Esophagus (tissue), 2 donors: ENCODE results near the gene NSF. TPM values are rescaled to one million over a fixed set of nuclear protein-coding genes. Genes with fewer than 3 reads are reported as not detected.
"Not testable (repeated sequence)": the region's sequence is repeated elsewhere in the genome, so short reads cannot be mapped to it uniquely, and the experiment has no call there.

Experiments
- H3K27ac ChIP-seq, 2 donors: one replicate each; pipeline ENCODE4 v1.5.1; 2013; ENCODE audit warnings: low read depth in 2 of 2, mild to moderate bottlenecking in 2 of 2, inconsistent platforms in 1 of 2, low read length in 1 of 2, moderate library complexity in 1 of 2
- H3K27me3 ChIP-seq, 2 donors: one replicate each; pipeline ENCODE4 v1.6.1; 2013; ENCODE audit warnings: low read length in 2 of 2, control low read depth in 1 of 2, mild to moderate bottlenecking in 1 of 2; ENCODE audit not compliant: insufficient read depth in 2 of 2, control insufficient read depth in 1 of 2
- H3K36me3 ChIP-seq, 2 donors: one replicate each; pipeline ENCODE4 v1.6.1; 2013; ENCODE audit warnings: low read length in 1 of 2; ENCODE audit not compliant: control insufficient read depth in 2 of 2, insufficient read depth in 2 of 2
- H3K4me1 ChIP-seq, 2 donors: one replicate each; pipeline ENCODE4 v1.6.1; 2013; ENCODE audit warnings: low read length in 1 of 2; ENCODE audit not compliant: control insufficient read depth in 2 of 2, insufficient read depth in 2 of 2
- H3K4me3 ChIP-seq, 2 donors: one replicate each; pipeline ENCODE4 v1.5.1; 2013; ENCODE audit warnings: low read length in 2 of 2, mild to moderate bottlenecking in 2 of 2, low read depth in 1 of 2, moderate library complexity in 1 of 2
- H3K9me3 ChIP-seq, 2 donors: one replicate each; pipeline ENCODE4 v1.6.1; 2013; ENCODE audit warnings: mild to moderate bottlenecking in 2 of 2, low read depth in 1 of 2, low read length in 1 of 2, moderate library complexity in 1 of 2; ENCODE audit not compliant: control insufficient read depth in 2 of 2, insufficient read depth in 1 of 2
- WGBS, 2 donors: extraction: QIAGEN DNeasy Blood & Tissue Kit; methylation state at CpG; one replicate each; pipeline ENCODE4 v1.1.7; 2013; 5-methylcytosine and 5-hydroxymethylcytosine counted together
- polyA plus RNA-seq, 2 donors: library from polyadenylated mRNA; stranded (reverse); fragments of 200-250 nt; gene quantifications; one replicate each; pipeline ENCODE4 v1.2.3, GENCODE V29; 2013
- donor health status: healthy with polysubstance abuse.
- donor health status: Bipolar disorder and iron deficiency.

NSF gene
- polyA plus RNA-seq, 2 donors: 9.0 to 16.4 TPM

DNA sequence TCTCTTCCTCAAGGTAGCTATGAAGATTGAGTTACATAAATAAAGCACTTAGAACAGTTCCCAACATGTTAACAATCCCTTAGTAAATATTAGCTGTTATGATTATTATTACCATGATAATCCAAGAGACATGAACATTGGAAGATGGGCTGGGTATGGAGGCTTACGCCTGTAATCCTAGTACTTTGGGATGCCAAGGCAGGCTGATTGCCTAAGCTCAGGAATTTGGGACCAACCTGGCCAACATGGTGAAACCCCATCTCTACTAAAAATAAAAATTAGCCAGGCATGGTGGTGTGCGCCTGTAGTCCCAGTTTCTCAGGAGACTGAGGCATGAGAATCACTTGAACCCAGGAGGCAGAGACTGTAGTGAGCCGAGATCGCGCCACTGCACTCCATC is 34.3 kb downstream of the NSF start:
- no CpG with 5 or more reads among the region's 5 CpGs for WGBS, 2 donors
- H3K4me3 ChIP-seq: not testable (repeated sequence)

DNA sequence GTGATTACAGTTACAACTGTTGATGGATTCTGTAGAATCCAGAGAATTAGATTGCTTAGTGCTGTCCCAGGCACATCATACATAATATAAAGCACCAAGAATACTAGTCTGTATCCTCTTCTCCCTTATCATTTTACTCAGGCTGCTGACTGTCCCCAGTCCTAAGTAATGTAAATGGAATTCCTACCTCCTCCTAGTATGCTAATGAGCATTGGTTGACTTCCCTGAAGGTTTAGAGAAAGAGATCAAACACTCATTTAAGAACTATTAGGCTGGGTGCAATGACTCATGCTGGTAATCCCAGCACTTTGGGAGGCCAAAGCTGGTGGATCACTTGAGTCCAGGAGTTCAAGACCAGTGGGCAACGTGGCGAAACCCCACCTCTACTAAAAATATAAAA is 37.0 kb downstream of the NSF start:
- not testable (repeated sequence) for H3K27me3 ChIP-seq, H3K27ac ChIP-seq, H3K9me3 ChIP-seq, H3K4me1 ChIP-seq, H3K4me3 ChIP-seq, H3K36me3 ChIP-seq
- no CpG with 5 or more reads among the region's 2 CpGs for WGBS, 2 donors

More for the DNA sequence above, 34.3 kb downstream of the NSF start:
- H3K36me3 ChIP-seq, H3K4me1 ChIP-seq, H3K27ac ChIP-seq, H3K9me3 ChIP-seq, H3K27me3 ChIP-seq: not testable (repeated sequence)

DNA sequence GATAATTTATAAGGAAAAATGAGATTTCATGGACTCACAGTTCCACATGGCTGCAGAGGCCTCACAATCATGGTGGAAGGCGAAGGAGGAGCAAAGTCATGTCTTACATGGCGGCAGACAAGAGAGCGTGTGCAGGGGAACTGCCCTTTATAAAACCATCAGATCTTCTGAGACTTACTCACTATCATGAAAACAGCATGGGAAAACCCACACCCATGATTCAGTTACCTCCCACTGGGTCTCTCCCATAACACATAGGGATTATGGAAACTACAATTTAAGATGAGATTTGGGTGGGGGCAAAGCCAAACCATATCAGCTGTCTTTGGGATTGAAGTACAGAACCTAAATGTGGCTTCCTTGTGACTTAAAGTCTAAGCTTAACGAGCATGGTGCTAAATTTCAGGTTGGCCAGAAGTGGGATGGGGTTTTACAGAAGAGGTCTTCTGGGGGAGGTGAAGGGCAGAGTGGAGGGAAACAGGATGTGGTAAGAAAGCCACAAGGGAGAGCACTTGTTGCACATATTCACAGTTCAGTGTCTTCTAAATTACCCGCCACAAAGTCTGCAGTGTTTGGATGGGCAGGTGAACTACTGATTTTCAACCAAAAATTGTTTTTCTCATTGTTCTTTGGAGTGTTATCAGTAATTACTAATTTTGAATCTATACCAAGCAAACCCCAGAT is 38.4 kb downstream of the NSF start:
- not testable (repeated sequence) for H3K27ac ChIP-seq, H3K4me1 ChIP-seq, H3K27me3 ChIP-seq, H3K36me3 ChIP-seq, H3K9me3 ChIP-seq, H3K4me3 ChIP-seq
- WGBS, 2 donors: no CpG with 5 or more reads among the region's 5 CpGs

DNA sequence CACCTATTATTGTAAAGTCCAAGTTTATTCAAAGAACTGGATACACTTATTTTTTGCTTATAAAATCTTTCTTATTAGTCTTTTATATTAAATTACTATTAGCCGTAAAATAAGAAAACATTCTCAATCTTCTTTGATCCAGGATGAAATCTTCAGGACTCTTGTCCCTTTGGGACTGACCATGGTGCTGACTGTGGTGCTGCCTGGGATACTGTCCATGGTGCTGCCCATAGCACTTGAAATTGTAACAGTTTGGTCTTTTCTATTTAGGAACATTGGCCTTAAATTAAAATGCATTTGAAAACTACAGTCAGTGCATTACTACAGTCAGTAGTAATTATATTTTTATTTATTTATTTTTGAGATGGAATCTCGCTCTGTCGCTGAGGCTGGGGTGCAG is 41.7 kb downstream of the NSF start:
- no CpG with 5 or more reads among the region's 3 CpGs for WGBS, 2 donors
- not testable (repeated sequence) for H3K4me1 ChIP-seq, H3K36me3 ChIP-seq, H3K4me3 ChIP-seq, H3K27me3 ChIP-seq, H3K27ac ChIP-seq, H3K9me3 ChIP-seq

DNA sequence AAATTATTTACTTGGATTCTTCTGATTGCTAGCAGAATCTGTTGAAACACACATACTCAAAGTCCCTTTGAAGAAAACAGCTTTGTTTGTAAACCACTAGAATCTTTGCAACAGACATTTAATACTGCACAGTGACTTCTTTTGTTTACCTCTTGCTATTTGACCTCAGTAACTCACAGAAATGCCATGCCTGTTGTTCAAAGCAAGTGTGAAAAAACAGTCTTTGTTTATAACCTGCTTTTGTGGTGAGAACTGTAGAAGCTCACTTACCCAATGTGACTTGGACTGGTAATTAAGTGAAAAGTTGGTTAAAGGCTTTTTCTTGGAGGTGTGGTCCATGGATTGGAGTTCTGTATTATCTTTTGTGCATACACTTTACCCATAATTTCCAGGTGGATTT is 44.4 kb downstream of the NSF start:
- not testable (repeated sequence) for H3K27ac ChIP-seq, H3K4me1 ChIP-seq, H3K27me3 ChIP-seq, H3K36me3 ChIP-seq, H3K4me3 ChIP-seq, H3K9me3 ChIP-seq

DNA sequence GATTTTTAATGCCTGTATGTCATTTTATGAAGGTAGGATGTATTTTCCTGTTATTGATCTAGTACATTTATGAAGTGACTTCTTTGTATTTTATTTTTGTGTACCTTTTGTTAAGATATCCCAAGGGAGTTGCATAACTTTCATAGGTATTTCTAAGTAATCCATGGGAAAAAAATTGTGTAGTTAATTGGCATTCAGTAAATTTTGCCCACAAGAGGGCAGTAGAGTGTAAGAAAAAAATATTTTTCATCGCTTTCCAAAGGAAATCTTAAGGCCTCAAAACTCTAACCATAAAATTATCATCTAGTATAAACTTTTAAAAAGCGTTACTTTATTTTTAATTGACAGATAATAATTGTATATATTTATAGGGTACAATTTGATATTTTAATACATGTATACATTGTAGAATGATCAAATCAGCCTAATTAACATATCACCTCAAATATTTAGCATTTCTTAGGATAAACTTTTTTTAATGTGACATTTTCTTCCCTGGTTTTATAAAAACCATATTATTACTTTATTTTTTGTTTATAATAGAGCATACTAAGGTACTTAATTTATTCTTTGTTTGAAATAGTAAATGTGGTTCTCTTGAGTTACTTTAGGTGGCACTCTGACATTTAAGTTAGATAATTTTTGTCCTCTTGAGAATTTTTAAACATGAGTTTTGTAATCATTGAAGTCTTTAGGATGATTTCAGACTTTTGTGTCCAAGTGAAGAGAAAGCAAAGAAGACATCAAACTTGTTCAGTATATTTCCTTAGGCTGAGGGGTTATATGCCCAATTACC is 51.6 kb downstream of the NSF start:
- not testable (repeated sequence) for H3K36me3 ChIP-seq, H3K27me3 ChIP-seq, H3K9me3 ChIP-seq, H3K4me1 ChIP-seq, H3K4me3 ChIP-seq, H3K27ac ChIP-seq
- WGBS, 2 donors: no CpG with 5 or more reads among the region's 2 CpGs

DNA sequence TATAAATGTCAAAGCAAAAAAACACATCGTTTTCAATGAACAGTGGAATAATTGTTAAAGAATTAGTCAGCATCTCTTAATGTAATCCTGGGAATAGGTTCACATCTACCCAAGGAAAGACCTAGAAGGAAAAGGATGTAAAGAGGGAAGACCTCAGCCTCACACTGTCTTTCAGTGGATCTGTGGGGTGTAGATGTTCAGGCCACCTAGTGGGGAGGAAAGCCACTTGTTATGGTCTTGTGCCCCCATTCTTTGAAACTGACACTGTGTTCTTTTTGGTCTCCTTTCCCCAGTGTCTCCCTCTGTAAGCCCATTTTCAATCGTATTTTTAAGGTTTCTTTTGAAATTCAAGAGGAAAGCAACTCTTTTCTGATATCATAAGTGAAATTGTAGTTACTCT is 56.8 kb downstream of the NSF start:
- not testable (repeated sequence) for H3K9me3 ChIP-seq, H3K36me3 ChIP-seq, H3K27ac ChIP-seq, H3K27me3 ChIP-seq, H3K4me3 ChIP-seq, H3K4me1 ChIP-seq
- no CpG with 5 or more reads among the region's 2 CpGs for WGBS, 2 donors

DNA sequence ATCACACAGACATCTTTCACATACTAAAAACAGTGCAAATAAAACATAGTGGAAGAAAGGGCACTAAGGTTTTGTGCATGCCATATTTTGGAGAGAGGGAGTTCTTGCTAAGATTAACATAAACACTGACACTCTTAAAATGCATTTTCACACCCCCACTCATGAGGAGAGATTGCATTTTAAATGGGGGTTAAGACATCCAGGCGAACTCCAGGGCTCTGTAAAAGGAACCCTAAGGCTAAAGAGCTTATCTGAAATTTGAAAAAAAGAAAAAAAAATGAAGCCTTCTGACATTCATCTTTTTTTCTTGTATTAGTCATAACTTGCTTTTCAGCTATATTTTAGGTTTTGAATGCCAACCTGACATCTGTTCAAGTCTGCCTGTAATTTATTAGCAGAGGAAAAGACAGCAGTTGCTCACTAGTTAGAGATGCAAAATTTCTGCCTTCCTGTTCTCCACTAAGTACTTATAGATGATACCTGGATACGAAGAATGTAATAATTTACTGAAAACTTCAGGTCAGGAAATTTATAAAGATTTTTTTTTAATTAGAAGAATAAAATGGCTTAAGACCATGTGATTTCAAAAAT is 57.3 kb downstream of the NSF start:
- not testable (repeated sequence) for H3K4me3 ChIP-seq, H3K27ac ChIP-seq, H3K9me3 ChIP-seq, H3K27me3 ChIP-seq, H3K36me3 ChIP-seq, H3K4me1 ChIP-seq
- no CpG with 5 or more reads among the region's 2 CpGs for WGBS, 2 donors

DNA sequence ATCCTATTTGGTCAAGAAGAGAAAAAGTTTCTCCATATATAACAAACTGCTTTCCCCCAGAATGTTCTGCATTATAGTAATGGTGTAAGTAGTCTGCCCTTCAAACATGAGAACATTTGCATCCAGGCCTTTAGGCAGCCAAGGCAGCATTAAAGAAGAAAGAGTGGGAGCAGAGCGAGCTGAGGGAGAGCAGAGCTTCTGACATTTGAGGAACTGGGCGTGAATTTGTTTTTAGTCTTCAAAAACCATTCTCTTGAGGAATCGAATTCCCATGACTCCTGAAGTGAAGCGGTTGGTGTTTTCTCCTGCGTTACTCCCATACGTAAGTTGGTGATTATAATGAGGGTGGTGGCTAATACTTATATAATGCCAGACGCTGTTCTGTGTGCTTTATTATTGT is 58.8 kb downstream of the NSF start:
- not testable (repeated sequence) for H3K4me1 ChIP-seq, H3K4me3 ChIP-seq, H3K27me3 ChIP-seq, H3K36me3 ChIP-seq, H3K27ac ChIP-seq, H3K9me3 ChIP-seq
- WGBS, 2 donors: 93 to 97% methylated on average over 7 of the region's 7 CpGs
